ENCODE data around the gene BICRAL. TPM values are rescaled to one million over a fixed set of nuclear protein-coding genes. Genes with fewer than 3 reads are reported as not detected.

BICRAL gene
- total and polyA plus RNA-seq, 8 donors: 12.6 to 20.0 (median 18.5) TPM

GRCh38 chr6:42848700-42849099, 66.8 kb downstream of the BICRAL start:
- Histone ChIP-seq H3K4me1 (no peaks in the 10 kb centered on the region), H3K36me3 (peaks cover 0 to 44% of the 10 kb centered on the region in 2 donors), H3K27ac (no peak overlapping the region), H3K4me3 (no peak overlapping the region), H3K9me3 (no peaks in the 10 kb centered on the region), H3K27me3 (no peaks in the 10 kb centered on the region)
- no peak for TF ChIP-seq CTCF (IDR thresholded peaks at IDR 0.05)
- no peak for DNase-seq
- intact Hi-C loops (cut with DNase I): no loop called here
- no peak for ATAC-seq

GRCh38 chr6:42851599-42851998, 69.7 kb downstream of the BICRAL start:
- DNase-seq (no peak), ATAC-seq (no peak)
- H3K4me1 ChIP-seq: no peaks in the 10 kb centered on the region
- H3K27ac ChIP-seq: no peak overlapping the region
- H3K27me3 ChIP-seq: no peaks in the 10 kb centered on the region
- peaks cover 0 to 58% of the 10 kb centered on the region in 2 donors for H3K36me3 ChIP-seq
- H3K4me3 ChIP-seq: no peak overlapping the region
- H3K9me3 ChIP-seq: no peaks in the 10 kb centered on the region
- intact Hi-C loops (cut with DNase I): no loop called here
- TF ChIP-seq CTCF (IDR thresholded peaks at IDR 0.05): no peak

- Histone ChIP-seq H3K27ac (no peak overlapping the region), H3K4me1 (no peaks in the 10 kb centered on the region), H3K36me3 (peaks cover 0 to 100% of the 10 kb centered on the region in 2 donors), H3K4me3 (no peak overlapping the region), H3K9me3 (no peaks in the 10 kb centered on the region), H3K27me3 (no peaks in the 10 kb centered on the region)
- ATAC-seq (no peak), DNase-seq (no peak)
- TF ChIP-seq CTCF (IDR thresholded peaks at IDR 0.05): no peak
- intact Hi-C loops (cut with DNase I): no loop called here
These were observed 78.2 kb downstream of the BICRAL start for GRCh38 chr6:42860036-42860435.

- no peak for ATAC-seq
- H3K4me1 ChIP-seq: no peaks in the 10 kb centered on the region
- TF ChIP-seq CTCF (IDR thresholded peaks at IDR 0.05): no peak
- no peaks in the 10 kb centered on the region for H3K27me3 ChIP-seq
- peaks cover 0 to 100% of the 10 kb centered on the region in 2 donors for H3K36me3 ChIP-seq
- intact Hi-C loops (cut with DNase I): no loop called here
- DNase-seq: no peak
- H3K27ac ChIP-seq: no peak overlapping the region
- H3K9me3 ChIP-seq: no peaks in the 10 kb centered on the region
- H3K4me3 ChIP-seq: no peak overlapping the region
These were observed 78.6 kb downstream of the BICRAL start for GRCh38 chr6:42860481-42860880.

- intact Hi-C loops (cut with DNase I): no loop called here
- ATAC-seq (no peak), DNase-seq (no peak)
- H3K27ac ChIP-seq: no peak overlapping the region
- no peaks in the 10 kb centered on the region for H3K27me3 ChIP-seq
- H3K36me3 ChIP-seq: peaks cover 0 to 99% of the 10 kb centered on the region in 2 donors
- H3K4me3 ChIP-seq: no peak overlapping the region
- no peaks in the 10 kb centered on the region for H3K9me3 ChIP-seq
- TF ChIP-seq CTCF (IDR thresholded peaks at IDR 0.05): no peak
- no peaks in the 10 kb centered on the region for H3K4me1 ChIP-seq
These were observed 82.8 kb downstream of the BICRAL start for GRCh38 chr6:42864602-42865001.
